ENCODE measurements around the gene KHDC3L. TPM values are rescaled to one million over a fixed set of nuclear protein-coding genes. Genes with fewer than 3 reads are reported as not detected.

The KHDC3L gene
- total RNA-seq, 1 experiment from 2014 or later, result not detected

Other genes with a start within 250 kb of the KHDC3L start
- 0.29 TPM in 1 of 2 replicates, not detected in the other for gene KHDC1L, start 137.2 kb upstream of the KHDC3L start, total RNA-seq (2014; rRNA removed; shearing (Covaris generic))
- 0.60 and 2.1 TPM in 2 replicates for gene KHDC1, start 99.5 kb upstream of the KHDC3L start, total RNA-seq (2014; rRNA removed; shearing (Covaris generic))
- not detected in 2 replicates for gene DPPA5, start 8.4 kb upstream of the KHDC3L start, total RNA-seq (2014; rRNA removed; shearing (Covaris generic))
- not detected in 2 replicates for gene OOEP, start 7.2 kb downstream of the KHDC3L start, total RNA-seq (2014; rRNA removed; shearing (Covaris generic))
- not detected in 2 replicates for gene DDX43, start 32.2 kb downstream of the KHDC3L start, total RNA-seq (2014; rRNA removed; shearing (Covaris generic))
- 13.8 and 20.5 TPM in 2 replicates for gene CGAS, start 89.6 kb downstream of the KHDC3L start, total RNA-seq (2014; rRNA removed; shearing (Covaris generic))
- gene MTO1, start 99.1 kb downstream of the KHDC3L start, total RNA-seq (2014; rRNA removed; shearing (Covaris generic)), result 34.8 and 43.5 TPM in 2 replicates
- gene EEF1A1, start 158.4 kb downstream of the KHDC3L start, total RNA-seq (2014; rRNA removed; shearing (Covaris generic)), result 8,626 and 10,453 TPM in 2 replicates